Stimulated activated CD4-positive, alpha-beta T cell treated with anti-CD3 and anti-CD28 coated beads, Interleukin-2, amount 100 ng/mL, for 24 hours (primary cell): Measurements from ENCODE around the gene WAS.
A peak's percentile ranks its signal among the peaks of the same experiment; 100 is the strongest.
"Not testable (repeated sequence)": the region's sequence is repeated elsewhere in the genome, so short reads cannot be mapped to it uniquely, and the experiment has no call there.

ENCODE experiments used
- DNase-seq, 2 donors: peaks; one replicate each; pipeline ENCODE4 v3.0.0-alpha.2; 2020

WAS gene

GRCh38 chrX:48683411-48683982 lies at the start of gene WAS:
Gene WAS, plus strand, starts transcription at chrX:48683799. Its CDS starts 55 bp downstream, at chrX:48683854.
- peak; percentile 42 to 48 for DNase-seq

GRCh38 chrX:48636301-48636700 lies 47.3 kb upstream of the WAS start:
- DNase-seq: no peak

- no peak for DNase-seq
These were observed 46.8 kb upstream of the WAS start for GRCh38 chrX:48636776-48637175.

- no peak for DNase-seq
These were observed 37.9 kb upstream of the WAS start for GRCh38 chrX:48645669-48646068.

GRCh38 chrX:48648336-48648751 lies 35.3 kb upstream of the WAS start:
- peak in 1 of 2 donors; percentile 25 for DNase-seq

- no peak for DNase-seq
These were observed 34.5 kb upstream of the WAS start for GRCh38 chrX:48649102-48649501.

- DNase-seq: not testable (repeated sequence)
These were observed 31.5 kb upstream of the WAS start for GRCh38 chrX:48652055-48652579.

- DNase-seq: not testable (repeated sequence)
These were observed 28.9 kb upstream of the WAS start for GRCh38 chrX:48654746-48655145.

- not testable (repeated sequence) for DNase-seq
These were observed 23.9 kb upstream of the WAS start for GRCh38 chrX:48659686-48660085.

GRCh38 chrX:48663241-48663640 lies 20.4 kb upstream of the WAS start:
- no peak for DNase-seq

- no peak for DNase-seq
These were observed 19.4 kb upstream of the WAS start for GRCh38 chrX:48664156-48664555.

- no peak for DNase-seq
These were observed 17.6 kb upstream of the WAS start for GRCh38 chrX:48665991-48666390.

GRCh38 chrX:48666649-48667048 lies 16.9 kb upstream of the WAS start:
- no peak for DNase-seq

GRCh38 chrX:48667509-48667908 lies 16.1 kb upstream of the WAS start:
- no peak for DNase-seq

GRCh38 chrX:48668187-48668586 lies 15.4 kb upstream of the WAS start:
- DNase-seq: not testable (repeated sequence)

GRCh38 chrX:48676106-48676892 lies 7.3 kb upstream of the WAS start:
- DNase-seq: peak; percentile 86 to 88

GRCh38 chrX:48676893-48677270 lies 6.7 kb upstream of the WAS start:
- peak; percentile 21 to 24 for DNase-seq

GRCh38 chrX:48677516-48677915 lies 6.1 kb upstream of the WAS start:
- no peak for DNase-seq

- peak in 1 of 2 donors; percentile 23 for DNase-seq
These were observed 3.1 kb upstream of the WAS start for GRCh38 chrX:48680467-48680866.

- not testable (repeated sequence) for DNase-seq
These were observed 2.7 kb upstream of the WAS start for GRCh38 chrX:48680925-48681324.

- DNase-seq: no peak
These were observed 1.9 kb upstream of the WAS start for GRCh38 chrX:48681539-48682183.

- not testable (repeated sequence) for DNase-seq
These were observed 804 bp upstream of the WAS start for GRCh38 chrX:48682795-48683194.

- DNase-seq: no peak
These were observed 535 bp downstream of the WAS start for GRCh38 chrX:48684134-48684533.

- no peak for DNase-seq
These were observed 1.8 kb downstream of the WAS start for GRCh38 chrX:48685416-48685815.
